ENCODE data around the gene LONRF2. TPM values are rescaled to one million over a fixed set of nuclear protein-coding genes. Genes with fewer than 3 reads are reported as not detected.

Gene LONRF2
- total RNA-seq, 2 donors from 2014 or later = 0.17 to 1.7 TPM

DNA sequence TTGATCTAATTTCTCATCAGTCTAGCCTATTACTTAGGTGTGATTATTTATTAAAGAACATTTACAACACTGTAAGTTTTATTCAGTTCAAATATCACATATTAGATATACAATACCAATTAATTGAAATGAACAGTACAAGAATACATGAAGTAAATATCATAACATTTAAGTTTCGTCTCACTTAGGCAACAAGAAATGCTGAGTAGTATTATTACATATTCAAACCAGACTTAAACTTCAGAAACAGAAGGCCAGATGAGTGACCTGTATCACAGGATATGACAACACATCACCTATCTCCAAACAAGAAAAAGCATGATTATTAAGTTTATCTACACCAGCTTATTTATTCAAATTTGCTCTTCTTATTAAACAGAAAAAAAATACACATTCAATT is 48.9 kb downstream of the LONRF2 start:
- Histone ChIP-seq H3K4me1 (no peaks in the 10 kb centered on the region), H3K36me3 (no peaks in the 10 kb centered on the region), H3K9me3 (no peaks in the 10 kb centered on the region), H3K27me3 (no peaks in the 10 kb centered on the region), H3K27ac (no peak overlapping the region), H3K9ac (ENCODE audit: low read depth in 2 of 2, low read length in 2 of 2) (no peak overlapping the region), H3K4me3 (no peak overlapping the region)
- no peak for DNase-seq
- intact Hi-C loops (cut with DNase I) = no loop called here
- TF ChIP-seq, protein P1, sequence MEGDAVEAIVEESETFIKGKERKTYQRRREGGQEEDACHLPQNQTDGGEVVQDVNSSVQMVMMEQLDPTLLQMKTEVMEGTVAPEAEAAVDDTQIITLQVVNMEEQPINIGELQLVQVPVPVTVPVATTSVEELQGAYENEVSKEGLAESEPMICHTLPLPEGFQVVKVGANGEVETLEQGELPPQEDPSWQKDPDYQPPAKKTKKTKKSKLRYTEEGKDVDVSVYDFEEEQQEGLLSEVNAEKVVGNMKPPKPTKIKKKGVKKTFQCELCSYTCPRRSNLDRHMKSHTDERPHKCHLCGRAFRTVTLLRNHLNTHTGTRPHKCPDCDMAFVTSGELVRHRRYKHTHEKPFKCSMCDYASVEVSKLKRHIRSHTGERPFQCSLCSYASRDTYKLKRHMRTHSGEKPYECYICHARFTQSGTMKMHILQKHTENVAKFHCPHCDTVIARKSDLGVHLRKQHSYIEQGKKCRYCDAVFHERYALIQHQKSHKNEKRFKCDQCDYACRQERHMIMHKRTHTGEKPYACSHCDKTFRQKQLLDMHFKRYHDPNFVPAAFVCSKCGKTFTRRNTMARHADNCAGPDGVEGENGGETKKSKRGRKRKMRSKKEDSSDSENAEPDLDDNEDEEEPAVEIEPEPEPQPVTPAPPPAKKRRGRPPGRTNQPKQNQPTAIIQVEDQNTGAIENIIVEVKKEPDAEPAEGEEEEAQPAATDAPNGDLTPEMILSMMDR (IDR thresholded peaks at IDR 0.05) = no peak

DNA sequence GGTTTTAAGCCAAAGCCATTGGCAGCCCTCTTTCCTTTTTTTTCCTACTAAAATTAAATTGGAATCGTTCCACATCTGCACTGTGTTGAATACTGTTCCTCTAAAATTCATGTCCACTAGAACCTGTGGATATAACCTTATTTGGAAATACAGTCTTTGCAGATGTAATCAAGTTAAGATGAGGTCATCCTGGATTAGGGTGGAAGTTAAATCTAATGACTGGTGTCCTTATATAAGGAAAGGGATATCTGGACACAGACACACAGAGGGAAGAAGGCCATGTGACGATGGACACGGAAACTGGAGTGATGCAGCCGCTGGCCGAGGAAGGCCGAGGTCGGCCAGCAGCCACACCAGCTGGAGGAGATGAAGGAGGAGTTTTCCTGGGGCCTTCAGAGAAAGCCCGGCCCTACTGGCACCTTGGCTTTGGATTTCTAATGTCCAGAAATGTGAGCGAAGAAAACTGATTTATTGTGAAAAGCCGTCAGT is 49.4 kb downstream of the LONRF2 start:
- TF ChIP-seq, protein P1 (IDR thresholded peaks at IDR 0.05) = no peak
- intact Hi-C loops (cut with DNase I) = no loop called here
- H3K4me3 ChIP-seq = no peak overlapping the region

DNA sequence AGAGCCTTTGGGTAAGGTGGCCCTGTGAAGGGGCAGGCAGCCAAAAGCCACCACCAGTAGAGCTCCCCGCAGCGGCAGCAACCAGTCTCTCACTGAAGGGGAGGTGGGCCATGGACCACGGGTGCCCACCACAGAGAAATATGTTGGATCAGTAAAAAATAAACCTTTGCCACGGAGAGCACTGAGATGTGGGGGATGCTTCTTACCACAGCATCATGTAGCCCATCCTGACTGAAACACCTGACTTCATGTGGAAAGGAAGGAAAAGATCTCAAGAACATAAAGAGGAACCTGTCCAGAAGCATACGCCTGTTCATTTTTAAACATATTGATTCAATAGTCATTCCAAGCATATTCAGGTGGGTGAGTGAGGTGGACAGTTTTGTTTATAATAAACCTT is 51.1 kb downstream of the LONRF2 start:
- H3K27ac ChIP-seq = no peak overlapping the region

More for the DNA sequence above, 49.4 kb downstream of the LONRF2 start:
- H3K4me1 ChIP-seq = no peaks in the 10 kb centered on the region
- no peaks in the 10 kb centered on the region for H3K9me3 ChIP-seq
- no peak overlapping the region for H3K9ac ChIP-seq (ENCODE audit: low read depth in 2 of 2, low read length in 2 of 2)
- no peaks in the 10 kb centered on the region for H3K36me3 ChIP-seq
- H3K27me3 ChIP-seq = no peaks in the 10 kb centered on the region
- DNase-seq = no peak
- no peak overlapping the region for H3K27ac ChIP-seq

DNA sequence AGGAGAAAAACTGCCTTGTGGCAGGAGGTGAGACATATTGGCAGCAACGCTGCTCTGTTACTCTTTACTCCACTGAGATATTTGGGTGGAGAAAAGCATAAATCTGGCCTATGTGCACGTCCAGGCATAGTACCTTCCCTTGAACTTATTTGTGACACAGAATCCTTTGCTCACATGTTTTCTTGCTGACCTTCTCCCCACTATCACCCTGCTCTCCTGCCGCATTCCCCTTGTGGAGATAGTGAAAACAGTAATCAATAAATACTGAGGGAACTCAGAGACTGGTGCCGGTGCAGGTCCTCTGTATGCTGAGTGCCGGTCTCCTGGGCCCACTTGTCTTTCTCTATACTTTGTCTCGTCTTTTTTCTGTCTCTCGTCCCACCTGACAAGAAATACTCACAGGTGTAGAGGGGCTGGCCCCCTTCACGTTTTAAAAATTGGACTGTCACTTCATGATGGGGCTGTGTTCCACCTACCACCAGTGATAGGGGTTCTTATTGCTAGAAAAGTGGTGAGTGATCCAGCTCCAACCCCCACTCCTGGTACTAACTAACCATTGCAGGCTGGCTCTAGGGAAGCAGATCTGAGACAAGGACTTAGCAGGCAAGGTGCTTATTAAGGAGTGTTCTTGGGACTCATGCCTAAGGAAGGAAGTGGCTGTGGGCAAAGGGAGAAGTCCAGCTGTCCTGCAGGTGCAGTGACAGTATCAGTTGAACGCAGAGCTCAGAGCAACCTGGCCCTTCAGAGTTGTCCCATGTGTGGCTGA is 51.7 kb downstream of the LONRF2 start:
- no peaks in the 10 kb centered on the region for H3K36me3 ChIP-seq
- TF ChIP-seq, protein P1 (IDR thresholded peaks at IDR 0.05) = no peak
- no peak overlapping the region for H3K27ac ChIP-seq
- DNase-seq = no peak
- H3K4me1 ChIP-seq = no peaks in the 10 kb centered on the region
- intact Hi-C loops (cut with DNase I) = no loop called here
- no peaks in the 10 kb centered on the region for H3K27me3 ChIP-seq
- H3K4me3 ChIP-seq = no peak overlapping the region
- H3K9ac ChIP-seq (ENCODE audit: low read depth in 2 of 2, low read length in 2 of 2) = no peak overlapping the region
- H3K9me3 ChIP-seq = no peaks in the 10 kb centered on the region

More for the DNA sequence above, 51.1 kb downstream of the LONRF2 start:
- no peaks in the 10 kb centered on the region for H3K4me1 ChIP-seq
- intact Hi-C loops (cut with DNase I) = no loop called here
- no peaks in the 10 kb centered on the region for H3K36me3 ChIP-seq
- no peak overlapping the region for H3K9ac ChIP-seq (ENCODE audit: low read depth in 2 of 2, low read length in 2 of 2)
- no peaks in the 10 kb centered on the region for H3K27me3 ChIP-seq
- TF ChIP-seq, protein P1 (IDR thresholded peaks at IDR 0.05) = no peak
- no peaks in the 10 kb centered on the region for H3K9me3 ChIP-seq
- no peak for DNase-seq
- no peak overlapping the region for H3K4me3 ChIP-seq

DNA sequence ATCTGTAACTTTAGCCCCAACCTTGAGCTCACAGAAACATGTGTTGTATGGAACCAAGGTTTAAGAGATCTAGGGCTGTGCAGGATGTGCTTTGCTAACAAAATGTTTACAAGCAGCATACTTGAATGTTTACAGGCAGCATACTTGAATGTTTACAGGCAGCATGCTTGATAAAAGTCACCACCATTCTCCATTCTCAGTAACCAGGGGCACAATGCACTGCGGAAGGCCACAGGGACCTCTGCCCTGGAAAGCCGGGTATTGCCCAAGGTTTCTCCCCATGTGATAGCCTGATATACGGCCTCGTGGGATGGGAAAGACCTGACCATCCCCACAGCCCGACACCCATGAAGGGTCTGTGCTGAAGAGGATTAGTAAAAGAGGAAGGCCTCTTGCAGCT is 52.4 kb downstream of the LONRF2 start:
- Histone ChIP-seq H3K27me3 (no peaks in the 10 kb centered on the region), H3K27ac (no peak overlapping the region), H3K9ac (ENCODE audit: low read depth in 2 of 2, low read length in 2 of 2) (no peak overlapping the region), H3K4me1 (no peaks in the 10 kb centered on the region), H3K36me3 (no peaks in the 10 kb centered on the region), H3K9me3 (no peaks in the 10 kb centered on the region), H3K4me3 (no peak overlapping the region)
- intact Hi-C loops (cut with DNase I) = no loop called here
- TF ChIP-seq, protein P1 (IDR thresholded peaks at IDR 0.05) = no peak
- DNase-seq = no peak
